ENCODE data around the gene MCTP2.

DNA sequence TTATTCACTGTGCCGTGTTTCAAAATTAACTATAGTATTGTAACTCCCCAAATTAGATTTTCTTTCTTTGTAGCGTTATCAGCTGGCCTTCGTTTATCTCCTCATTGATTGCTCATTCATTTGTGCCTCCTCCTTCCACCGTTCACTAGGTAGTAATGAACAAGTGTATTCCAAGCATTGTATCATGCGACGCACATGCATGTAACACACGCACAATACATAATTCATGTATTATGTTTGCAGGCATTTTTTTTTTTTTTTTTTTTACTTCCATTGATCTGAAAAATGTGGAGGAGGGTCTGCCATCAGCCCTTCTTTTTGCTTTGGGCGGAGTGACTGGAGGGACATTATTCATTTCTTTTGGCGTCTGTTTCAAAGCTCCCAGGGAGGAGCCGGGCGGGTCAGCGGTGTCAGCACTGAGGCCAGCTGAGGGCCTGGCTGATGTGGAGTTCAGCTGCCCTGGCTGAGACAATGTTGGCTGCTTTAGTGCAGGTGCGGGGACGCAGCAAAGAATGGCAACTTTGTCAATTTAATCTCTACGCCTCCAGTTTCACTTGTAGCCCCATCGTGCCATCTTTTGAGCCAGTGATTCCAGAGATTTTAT lies 107.0 kb downstream of the MCTP2 start:
- no peak for TF ChIP-seq CTCF (conservative IDR thresholded peaks at IDR 0.05 in 1 of 2, IDR thresholded peaks at IDR 0.05 in 1 of 2; ENCODE audit: extremely low read depth in 1 of 2, insufficient read depth in 1 of 2, low read depth in 1 of 2, low read length in 2 of 2)
- no peak for TF ChIP-seq EZH2 (IDR thresholded peaks at IDR 0.05; ENCODE audit: borderline replicate concordance, low read length)

All from mammary epithelial cell (primary cell).